Stimulated activated CD4-positive, alpha-beta T cell treated with anti-CD3 and anti-CD28 coated beads, Interleukin-12 subunit alpha, Interleukin-12 subunit beta, amount 100 ng/mL, for 48 hours (primary cell): Measurements from ENCODE around the gene HS1BP3.

Experiments
- DNase-seq, 3 donors: peaks; one replicate each; pipeline ENCODE4 v3.0.0-alpha.2; 2020; ENCODE audit warnings: low read depth in 2 of 3, low spot score in 1 of 3

HS1BP3 gene, protein sequence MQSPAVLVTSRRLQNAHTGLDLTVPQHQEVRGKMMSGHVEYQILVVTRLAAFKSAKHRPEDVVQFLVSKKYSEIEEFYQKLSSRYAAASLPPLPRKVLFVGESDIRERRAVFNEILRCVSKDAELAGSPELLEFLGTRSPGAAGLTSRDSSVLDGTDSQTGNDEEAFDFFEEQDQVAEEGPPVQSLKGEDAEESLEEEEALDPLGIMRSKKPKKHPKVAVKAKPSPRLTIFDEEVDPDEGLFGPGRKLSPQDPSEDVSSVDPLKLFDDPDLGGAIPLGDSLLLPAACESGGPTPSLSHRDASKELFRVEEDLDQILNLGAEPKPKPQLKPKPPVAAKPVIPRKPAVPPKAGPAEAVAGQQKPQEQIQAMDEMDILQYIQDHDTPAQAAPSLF

DNA sequence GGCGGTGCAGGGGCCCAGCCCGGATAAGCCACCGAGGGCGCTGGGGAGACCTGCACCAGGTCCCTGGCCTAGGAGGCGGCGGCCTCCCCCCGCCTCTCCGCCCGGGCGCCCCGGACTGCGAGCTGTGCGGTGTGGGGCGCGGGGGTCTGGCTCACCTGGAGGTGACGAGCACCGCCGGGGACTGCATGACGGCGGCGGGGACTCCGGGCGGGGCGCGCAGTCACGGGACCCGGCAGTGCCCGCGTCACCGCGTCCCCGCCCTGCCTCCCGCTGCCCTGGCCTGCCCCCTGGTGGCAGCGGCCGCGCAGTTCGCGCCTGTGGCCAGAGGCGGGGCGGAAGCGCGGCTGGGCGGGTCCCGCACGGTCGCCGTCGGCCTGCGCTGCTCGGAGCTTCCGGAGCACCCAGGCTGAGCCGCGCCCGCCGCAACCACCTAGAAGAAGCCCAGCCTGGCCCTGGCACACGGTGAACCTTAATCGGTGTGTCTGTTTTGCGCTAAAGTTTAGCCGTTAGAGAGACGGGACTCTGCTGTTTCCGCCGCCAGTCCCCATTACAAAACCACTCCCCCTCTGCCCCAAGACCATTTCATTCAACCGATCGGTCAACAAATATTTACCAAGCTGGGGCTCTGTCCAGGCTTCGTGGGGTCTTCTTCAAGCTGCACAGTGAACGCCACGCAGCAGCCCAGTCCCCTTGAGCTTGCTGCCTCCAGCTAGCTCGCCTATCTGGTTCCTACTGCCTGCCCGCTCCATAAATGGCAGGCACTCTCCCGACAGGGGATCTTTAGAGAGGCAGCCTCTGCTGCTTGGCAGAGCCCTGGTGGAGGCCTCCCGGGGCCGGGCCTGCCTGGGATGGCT is at the start of gene HS1BP3:
TSS of gene HS1BP3 (minus strand) at position 222 of the 854 bp plus-strand sequence. CDS start at position 187, 35 bp downstream.
- peak; percentile 70 to 82 (median 75) for DNase-seq

DNA sequence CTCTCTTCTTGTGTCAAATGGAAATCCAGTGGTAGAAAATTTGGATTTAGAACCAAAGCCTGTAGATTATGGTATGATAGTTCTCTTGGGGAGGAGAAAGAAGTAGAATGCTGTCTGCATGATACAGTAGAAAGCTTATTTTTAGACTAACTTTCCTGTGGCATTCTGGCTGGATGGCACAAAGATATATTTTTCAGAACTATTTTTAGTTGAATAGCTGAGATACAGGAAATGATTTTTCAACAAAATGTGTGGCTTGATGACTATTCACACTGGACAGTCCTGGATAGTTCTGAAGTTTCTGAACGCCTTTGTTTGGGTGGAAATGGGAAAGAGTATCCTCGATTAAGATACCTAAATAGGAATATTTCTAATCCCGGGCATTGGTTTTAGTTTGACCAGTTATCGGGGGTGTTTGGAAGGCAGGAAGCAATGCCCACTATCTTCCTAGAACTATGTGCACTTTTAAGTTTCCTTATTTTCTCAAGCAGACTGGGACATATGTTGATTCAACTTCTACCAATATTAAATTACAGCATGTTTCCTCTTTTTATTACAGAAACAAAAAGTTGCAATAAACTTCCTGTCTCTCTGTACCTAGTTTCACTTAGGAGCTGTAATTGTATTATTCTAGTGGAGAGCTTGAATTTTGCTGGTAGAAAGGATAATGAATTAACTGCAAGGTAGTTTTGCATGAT is 48.2 kb upstream of the HS1BP3 start:
- DNase-seq: no peak

DNA sequence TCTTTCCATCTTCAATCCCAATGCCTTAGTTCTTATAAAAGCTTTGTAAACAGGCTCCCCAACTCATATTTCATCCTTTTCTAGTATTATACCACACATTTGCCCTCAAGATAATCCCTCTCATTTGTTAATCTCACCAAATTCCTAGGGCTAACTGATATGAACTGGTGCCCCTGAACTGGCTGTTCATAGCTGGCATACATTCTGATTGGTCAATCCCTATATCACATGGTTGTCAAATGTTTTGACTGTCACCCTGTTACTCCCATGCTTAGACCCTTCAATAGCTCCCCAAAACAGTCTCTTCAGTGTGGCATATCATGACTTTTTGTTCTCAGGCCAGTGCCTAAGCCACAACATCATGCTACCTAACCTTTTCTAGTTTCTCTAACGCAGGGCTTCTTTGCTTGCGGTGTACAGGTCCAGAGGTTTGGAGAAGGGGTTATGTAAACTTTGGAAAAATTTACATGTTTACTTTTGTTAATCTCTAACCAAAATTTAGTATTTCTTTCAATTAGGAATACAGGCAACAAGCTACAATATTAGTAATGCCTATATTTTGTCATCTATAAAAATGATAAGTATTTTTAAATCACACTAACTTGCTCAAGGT is 46.5 kb upstream of the HS1BP3 start:
- DNase-seq: no peak

DNA sequence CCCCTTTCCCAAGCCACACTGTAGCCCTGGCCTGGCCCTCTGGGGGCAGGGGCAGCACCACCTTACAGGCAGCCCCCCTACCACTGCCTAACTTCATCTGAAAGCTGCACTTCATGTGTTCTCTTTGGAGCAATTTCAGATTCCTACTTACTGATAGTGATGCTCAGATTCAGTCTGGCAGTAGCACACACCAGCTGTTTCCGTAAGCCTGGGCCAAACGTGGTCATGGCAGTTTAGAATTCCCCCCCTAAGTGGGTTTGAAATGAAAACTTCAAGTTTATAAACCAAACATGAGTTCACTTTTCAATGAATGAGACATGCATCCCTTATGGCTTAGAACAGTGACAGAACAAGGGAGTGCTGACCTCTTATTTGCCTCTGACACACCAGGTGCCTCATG is 45.5 kb upstream of the HS1BP3 start:
- no peak for DNase-seq

DNA sequence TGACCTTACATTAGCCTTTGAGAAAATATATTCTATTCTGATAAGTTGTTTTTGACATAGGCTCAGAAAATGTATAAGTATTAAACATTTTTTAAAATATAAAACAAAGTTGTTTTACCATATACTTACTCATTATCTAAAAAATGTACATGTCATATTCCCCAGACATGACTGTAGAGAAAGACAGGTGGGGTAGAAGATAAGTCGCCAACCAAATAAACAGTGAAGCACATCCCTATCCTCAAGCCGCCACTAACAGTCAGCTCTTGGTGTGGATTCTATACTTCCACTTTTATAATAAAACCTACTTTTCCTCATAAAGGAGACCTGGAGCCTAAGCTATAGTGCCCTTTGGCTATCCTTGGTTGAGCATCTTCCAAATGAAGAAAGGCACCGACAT is 42.4 kb upstream of the HS1BP3 start:
- no peak for DNase-seq

DNA sequence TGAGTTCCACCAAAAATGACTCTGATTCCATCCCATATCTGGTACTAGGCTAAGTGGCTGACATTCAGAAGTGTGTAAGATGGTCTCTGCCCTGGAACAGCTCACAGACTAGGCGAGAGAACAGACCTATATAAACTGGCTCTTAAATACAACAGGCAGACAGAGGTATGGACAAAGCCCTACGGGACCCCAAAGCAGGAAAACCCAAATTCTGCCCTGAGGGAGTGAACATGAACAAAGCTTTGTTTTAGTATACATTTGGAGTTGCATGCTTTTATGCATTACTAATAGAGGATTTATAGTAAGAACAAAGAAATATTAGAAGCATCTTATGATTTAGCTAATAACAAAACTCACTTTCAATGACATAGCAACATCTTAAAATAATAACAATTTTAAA is 41.2 kb upstream of the HS1BP3 start:
- no peak for DNase-seq

DNA sequence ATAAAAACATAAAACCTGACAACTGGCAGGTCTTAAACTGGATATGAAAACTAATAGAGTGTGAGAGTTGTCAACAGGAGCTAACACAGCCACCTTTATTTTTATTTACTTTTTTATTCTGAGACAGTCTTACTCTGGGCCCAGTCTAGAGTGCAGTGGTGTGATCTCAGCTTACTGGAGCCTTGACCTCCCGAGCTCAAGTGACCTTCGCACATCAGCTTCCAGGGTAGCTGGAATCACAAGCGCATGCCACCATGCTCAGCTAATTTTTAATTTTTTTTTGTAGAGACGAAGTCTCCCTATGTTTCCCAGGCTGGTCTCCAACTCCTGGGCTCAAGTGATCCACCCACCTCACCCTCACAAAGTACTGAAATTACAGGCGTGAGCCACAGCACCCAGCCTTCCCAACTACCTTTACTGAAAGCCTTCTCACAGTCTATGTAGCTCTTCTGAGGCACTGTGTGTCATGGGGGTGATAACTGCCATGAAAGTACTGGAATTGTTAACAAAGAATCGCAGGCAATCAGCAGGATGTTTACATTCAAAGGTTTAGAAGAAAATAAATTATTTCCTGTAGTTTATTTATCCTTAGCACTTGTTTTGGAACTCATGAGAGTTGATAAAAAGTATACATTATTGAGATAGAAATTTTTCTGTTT is 40.3 kb upstream of the HS1BP3 start:
- no peak for DNase-seq

DNA sequence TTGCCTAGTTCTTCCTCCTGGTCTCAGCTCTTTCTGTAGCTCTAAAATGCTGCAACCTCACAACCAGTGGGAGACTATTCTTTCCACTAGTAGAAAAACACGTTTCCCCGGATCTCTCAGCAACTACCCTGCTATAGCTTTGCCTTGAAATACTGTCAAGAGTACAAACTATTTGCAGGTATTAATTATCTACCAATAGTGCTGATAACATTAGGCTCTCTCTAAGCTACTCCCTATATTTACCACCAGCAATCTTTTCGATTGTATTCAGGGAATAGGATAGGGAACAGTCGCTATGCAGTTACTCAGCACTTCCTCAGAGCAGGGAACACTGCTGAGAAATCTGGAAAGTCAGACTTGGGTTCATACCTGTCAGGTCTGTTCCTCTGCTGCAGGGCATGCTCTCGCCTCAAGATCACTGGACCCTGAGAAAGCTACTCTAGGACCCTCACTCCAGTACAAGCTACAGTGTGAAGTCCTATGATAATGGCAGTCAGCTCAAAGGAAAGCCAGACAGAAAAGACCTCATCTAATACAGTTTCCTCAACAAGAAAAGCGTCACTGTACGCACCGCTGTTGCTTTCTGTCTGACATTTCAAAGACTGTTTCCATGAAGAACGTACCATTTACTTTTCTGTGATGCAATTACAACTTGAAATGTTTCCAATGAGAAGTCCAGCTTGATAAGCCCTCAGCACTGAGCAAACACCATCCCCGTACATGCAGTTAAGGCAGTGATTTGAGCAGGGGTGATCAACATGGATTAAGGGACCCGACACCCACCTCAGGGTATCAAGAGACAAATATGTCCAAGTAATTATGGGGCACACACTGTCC is 38.7 kb upstream of the HS1BP3 start:
- no peak for DNase-seq

DNA sequence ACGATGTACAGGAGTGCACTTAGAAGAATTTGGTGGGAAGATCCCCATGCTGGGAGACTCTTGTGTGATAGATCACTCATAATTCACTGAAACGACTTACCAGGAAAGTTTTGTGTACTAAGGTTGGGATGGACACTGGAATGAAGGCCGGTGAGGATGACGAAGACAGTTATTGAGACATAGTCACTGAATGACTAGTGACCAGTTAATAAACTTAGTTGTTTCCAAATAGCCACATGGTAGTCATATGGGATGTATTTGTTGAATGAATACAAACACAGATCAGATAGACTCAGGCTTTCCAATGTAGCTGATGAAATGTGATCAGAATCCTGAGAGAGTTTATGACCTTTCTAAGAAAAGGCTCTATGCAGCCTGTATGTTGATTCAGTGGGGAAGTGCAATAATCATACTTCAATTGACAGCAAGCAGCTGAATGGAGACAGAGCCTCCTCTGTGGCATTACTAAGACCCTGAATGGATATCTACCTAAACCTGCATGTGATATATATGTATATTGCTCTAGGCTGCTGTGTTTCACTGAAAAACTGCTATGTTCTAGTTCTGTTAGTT is 36.4 kb upstream of the HS1BP3 start:
- no peak for DNase-seq

DNA sequence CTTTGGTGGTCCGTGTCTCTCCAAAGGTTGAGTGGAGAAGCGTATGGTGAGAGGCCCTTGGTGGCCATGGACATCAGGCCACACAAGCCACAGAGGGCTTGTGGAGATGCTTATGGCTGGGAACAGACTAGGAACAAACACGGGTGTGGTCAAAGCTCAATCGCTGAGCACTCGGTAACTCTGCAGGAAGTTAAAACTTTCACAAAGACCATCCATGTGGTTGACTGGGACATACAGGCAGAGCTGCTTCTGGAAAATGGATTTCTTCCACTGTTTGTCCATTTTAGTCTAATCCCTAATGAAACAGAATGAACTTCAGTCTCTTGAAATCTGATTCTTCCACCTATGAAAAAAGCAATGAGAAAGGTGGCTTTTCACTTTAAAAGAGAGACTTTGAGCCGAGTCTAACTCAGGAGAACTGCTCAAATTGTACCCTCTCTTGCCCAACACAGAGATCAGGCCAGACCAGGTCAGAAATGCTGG is 33.7 kb upstream of the HS1BP3 start:
- no peak for DNase-seq

DNA sequence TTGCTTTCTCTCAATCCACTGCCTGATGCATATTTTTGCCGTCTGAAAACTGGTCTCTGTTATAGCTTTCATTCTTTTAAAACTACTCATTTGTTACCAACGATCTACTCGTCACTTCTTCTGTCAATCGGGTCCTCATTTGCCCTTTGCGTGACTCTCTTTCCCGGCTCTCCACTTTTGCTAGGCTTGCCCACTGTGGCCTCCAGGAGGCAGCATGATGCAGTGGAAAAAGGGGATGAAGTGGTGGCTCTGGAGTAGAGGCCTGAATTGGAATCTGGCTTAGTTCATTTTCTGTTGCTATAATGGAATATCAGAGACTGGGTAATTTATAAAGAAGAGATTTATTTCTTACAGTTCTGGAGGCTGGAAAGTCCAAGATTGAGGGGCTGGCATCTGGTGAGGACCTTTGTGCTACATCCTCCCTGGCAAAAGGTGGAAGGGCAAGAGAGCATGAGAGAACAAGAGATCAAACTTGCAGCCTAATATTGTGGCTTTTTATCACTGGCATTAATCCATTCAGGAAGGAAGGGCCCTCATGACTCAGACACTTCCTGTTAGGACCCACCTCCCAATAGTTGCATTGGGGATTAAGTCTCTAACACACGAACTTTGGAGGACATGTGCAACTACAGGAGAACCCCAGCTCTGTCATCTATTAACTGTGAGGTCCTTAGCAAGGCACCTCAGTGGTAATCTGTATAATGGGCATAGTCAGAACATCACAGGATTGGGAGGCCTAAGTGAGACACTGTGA is 31.4 kb upstream of the HS1BP3 start:
- DNase-seq: no peak

DNA sequence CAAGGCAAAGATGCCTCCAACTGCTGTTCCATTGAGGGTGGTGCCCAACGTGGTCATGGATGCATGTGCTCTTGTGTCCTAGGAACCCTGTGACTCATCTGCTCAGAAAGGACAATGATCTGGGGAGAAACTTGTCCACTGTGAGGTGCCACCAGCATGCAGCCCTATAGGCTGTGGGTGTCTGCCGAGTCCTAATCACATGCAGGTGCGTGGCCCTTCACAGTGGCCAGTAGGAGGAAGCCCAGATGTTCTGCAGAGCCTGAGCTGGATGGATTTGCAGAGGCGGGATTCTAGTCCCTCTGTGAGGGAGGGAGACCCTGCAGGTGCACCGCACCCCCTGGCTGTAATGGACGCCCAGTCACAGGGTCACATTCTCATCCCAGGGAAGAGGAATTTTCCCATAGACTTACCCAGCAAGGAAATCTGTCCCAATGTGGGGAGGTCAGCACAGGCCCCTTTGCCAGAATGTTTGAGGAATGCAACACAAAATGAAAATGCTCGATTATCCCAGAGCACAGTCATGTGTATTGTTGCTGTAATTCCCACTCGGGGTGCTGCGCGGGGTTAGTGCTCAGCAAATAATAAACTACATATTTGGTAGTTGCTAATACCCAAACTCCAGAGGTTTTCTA is 30.0 kb upstream of the HS1BP3 start:
- DNase-seq: no peak

DNA sequence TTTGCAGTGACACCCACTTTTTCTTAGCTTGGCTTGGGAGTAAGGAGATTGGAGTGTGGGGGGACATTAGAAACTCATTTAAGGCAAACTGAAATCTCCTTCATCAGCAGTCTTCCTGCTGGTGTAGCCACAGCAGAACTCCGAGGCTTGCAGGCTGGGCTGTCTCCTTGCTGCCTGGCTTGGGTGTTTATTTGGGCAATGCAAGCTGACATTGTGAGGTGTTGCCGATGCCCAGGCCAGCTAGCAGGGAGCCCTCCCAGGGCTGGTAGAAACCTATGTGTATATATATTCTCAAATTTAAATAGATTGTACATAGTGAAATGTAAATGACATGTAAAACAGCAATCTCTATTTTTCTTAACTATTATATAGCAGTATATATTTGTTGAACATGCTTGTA is 27.9 kb upstream of the HS1BP3 start:
- DNase-seq: no peak

DNA sequence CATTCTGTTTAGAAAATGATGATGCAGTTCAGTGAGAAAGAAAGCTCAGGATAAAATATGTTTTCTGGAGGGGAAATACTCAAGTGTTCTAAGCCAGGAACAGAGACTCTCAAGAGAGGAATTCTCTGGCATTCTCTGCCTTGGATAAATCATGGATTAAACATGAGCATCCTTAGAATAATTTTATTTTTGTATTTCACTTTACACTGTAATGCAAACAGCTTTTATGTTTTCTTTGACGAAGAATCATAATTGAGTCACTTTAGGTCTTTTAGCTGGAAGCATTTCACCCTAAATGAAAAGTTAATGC is 27.1 kb upstream of the HS1BP3 start:
- DNase-seq: no peak

DNA sequence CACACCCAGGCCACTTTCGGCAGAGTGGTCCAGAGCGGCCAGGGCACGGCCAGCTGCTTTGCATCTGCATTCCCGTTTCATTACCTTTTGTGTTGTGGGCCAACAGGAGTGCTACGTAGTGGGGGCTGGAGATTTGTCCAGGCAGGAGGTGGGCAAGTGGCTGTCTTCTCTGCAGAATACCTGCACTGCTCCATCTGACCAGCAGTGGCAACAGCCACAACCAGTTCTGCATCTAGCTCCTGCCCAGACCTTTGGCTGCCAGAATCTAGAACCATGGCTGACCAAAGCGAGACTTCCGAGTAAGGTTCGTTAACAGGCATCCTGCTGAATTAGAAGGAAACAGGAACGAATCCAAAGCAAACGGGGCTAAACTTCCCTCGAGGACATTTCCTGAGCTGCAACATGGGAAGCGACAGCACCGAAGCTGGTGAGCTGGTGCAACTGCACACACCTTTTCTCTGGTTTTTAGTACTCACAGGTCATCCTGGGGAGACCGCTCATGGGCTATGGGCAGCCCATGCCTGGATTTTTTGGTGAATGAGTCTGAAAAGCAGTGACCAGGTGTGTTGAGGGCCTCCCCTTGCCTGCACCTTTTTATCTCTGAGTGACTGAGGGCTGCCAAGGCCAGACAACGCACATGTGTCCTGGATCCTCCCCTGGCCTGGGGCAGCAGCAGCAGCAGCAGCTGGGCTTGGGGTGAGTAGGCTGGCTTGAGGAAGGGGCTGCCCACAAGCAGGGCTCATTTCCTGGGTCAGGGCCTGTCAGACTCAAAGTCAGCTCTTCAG is 26.6 kb upstream of the HS1BP3 start:
- DNase-seq: no peak

DNA sequence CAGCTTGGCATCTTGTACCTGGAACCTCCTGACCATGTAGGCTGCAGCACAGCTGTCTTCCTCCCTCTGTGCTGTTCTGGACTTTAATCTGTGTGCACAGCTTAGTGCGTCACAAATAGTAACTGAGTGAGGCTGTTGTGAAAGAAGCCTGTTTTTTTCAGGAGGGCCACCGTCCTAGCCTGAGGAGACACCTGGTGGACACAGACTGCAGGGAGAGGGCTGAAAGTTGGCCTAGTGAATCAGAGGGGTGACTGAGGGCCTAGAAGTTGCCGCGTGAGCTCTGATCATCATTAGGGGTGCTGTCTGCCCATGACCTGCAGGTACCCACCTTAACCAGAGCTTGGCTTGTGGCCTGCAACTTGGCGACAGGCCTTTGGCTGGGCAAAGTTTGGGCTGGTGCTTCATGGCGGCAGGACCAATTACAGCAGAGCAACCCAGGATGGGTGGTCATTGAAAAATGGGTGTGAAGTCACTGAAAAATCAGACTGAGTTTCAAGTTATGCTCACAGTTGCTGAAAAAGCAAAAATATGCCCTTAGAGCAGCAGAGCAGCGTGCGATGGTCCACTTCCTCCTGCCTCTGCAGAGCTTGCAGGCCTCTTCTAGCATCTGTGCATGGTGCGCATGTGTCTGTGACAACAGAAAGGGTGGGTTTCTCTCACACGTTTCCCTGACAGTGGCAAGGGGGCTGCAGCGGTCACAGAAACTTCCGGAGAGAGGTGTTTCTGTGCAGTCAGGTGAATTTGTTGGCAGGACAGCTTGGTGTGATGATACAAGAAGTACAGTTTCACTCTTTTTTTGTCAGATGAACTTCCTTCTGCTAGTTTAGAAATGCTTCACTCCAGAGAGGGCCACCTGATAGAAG is 25.7 kb upstream of the HS1BP3 start:
- DNase-seq: no peak
